ENCODE measurements around the gene LRRC3. TPM values are rescaled to one million over a fixed set of nuclear protein-coding genes. Genes with fewer than 3 reads are reported as not detected.

LRRC3 gene
- total and polyA plus RNA-seq, 2 of the 8 experiments (the other 6 are each of a cell fraction or from before 2014, with no cell fraction given): 3.1 to 5.4 TPM

DNA sequence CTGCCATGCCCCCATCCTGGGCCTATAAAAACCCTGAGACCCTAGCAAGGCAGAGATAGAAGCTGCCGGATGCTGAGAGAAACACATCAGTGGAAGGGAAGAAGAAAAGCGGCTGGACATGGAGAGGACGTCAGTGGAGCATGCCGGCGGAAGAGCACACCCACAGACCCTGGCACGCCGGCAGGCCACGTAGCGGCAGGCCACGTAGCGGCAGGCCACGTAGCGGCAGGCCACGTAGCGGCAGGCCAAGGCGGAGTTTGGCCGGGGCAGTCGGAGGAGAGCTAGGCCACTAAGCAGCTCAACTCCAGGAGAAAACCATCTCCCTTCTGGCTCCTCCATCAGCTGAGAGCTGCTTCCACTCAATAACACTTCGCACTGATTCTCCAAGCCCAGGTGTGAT, 35.1 kb downstream of the LRRC3 start:
- Histone ChIP-seq H3K4me1 (replicated peaks in 1 of 4; ENCODE audit: control insufficient read depth in 3 of 4, insufficient read depth in 4 of 4, low read length in 3 of 4) (peaks cover 0 to 3% (median 1%) of the 10 kb centered on the region in 4 experiments; a peak in 3 of 7 replicates), H4K91ac (replicated peaks; ENCODE audit: insufficient read length, low read length) (no peak overlapping the region), H3K56ac (replicated peaks; ENCODE audit: insufficient read length, low read depth, low read length) (no peak overlapping the region), H2BK12ac (ENCODE audit: low read depth, low read length) (no peak overlapping the region), H2AK5ac (ENCODE audit: low read depth, low read length) (no peak overlapping the region), H2BK120ac (replicated peaks; ENCODE audit: low read depth, low read length) (no peak overlapping the region), H3K4ac (replicated peaks; ENCODE audit: insufficient read length, low read depth, low read length) (no peak overlapping the region), H3K27ac (ENCODE audit: low read depth, low read length) (no peak overlapping the region), H3K27me3 (replicated peaks in 1 of 4; ENCODE audit: control insufficient read depth in 3 of 4, extremely low read depth in 1 of 4, insufficient read depth in 3 of 4, low read length in 3 of 4) (no peaks in the 10 kb centered on the region), H2BK20ac (ENCODE audit: low read length) (no peak overlapping the region), H3K4me2 (ENCODE audit: insufficient read depth in 1 of 2, low read depth in 2 of 2, low read length in 2 of 2) (no peak overlapping the region), H3K4me3 (ENCODE audit: extremely low read depth in 1 of 4, insufficient read depth in 2 of 4, low read depth in 3 of 4, low read length in 4 of 4) (no peak overlapping the region), H2BK15ac (ENCODE audit: low read length) (no peak overlapping the region), H3K79me2 (ENCODE audit: control insufficient read depth in 1 of 2, insufficient read depth in 2 of 2, low read length in 2 of 2) (peaks cover 3 to 36% of the 10 kb centered on the region in 2 experiments; a peak in 3 of 4 replicates), H2AFZ (ENCODE audit: low read length) (no peak overlapping the region), H3K23ac (ENCODE audit: insufficient read length) (no peak overlapping the region), H4K8ac (ENCODE audit: extremely low read depth, insufficient read depth, low read length) (no peak overlapping the region), H3K18ac (ENCODE audit: extremely low read depth, low read length) (no peak overlapping the region), H4K5ac (ENCODE audit: insufficient read length, low read depth, low read length) (no peak overlapping the region), H3K23me2 (ENCODE audit: low read depth, low read length) (peaks cover 2% of the 10 kb centered on the region; the same call in 1 of the 2 replicates), H4K20me1 (replicated peaks in 1 of 2; ENCODE audit: control insufficient read depth in 1 of 2, insufficient read depth in 2 of 2, low read length in 2 of 2) (no peaks in the 10 kb centered on the region), H3K79me1 (ENCODE audit: low read depth, low read length) (no peaks in the 10 kb centered on the region; the same call in 1 of the 2 replicates), H2BK5ac (ENCODE audit: low read depth, low read length) (no peak overlapping the region), H3K14ac (ENCODE audit: insufficient read length) (no peak overlapping the region), H3K9ac (replicated peaks in 1 of 4; ENCODE audit: extremely low read depth in 1 of 4, low read depth in 3 of 4, low read length in 3 of 4) (no peak overlapping the region), H3K36me3 (ENCODE audit: control insufficient read depth in 2 of 4, insufficient read depth in 4 of 4, low read length in 3 of 4) (peaks cover 0 to 26% (median 10%) of the 10 kb centered on the region in 4 experiments; a peak in 4 of 8 replicates), H3K9me3 (ENCODE audit: insufficient read depth in 2 of 2, low read depth in 1 of 2, low read length in 1 of 2) (peaks cover 9 to 11% of the 10 kb centered on the region in 2 experiments; a peak in 3 of 4 replicates)
- WGBS, 2 experiments (ENCODE audit: extremely low coverage in 1 of 2, insufficient coverage in 1 of 2, insufficient read length in 1 of 2, insufficient replicate concordance in 2 of 2, low coverage in 1 of 2, low lambda C conversion rate in 2 of 2, missing lambda C conversion rate in 1 of 2): 95% methylated on average over 16 of the region's 19 CpGs; no CpG with 5 or more reads in 1 of the 2 experiments
- DNase-seq (ENCODE audit: low read depth in 1 of 2, low spot score in 2 of 2): no peak
- TF ChIP-seq EGR1 (IDR thresholded peaks at IDR 0.05; ENCODE audit: borderline replicate concordance, low read depth, low read length) (peak; percentile 93), FOSL1 (IDR thresholded peaks at IDR 0.05; ENCODE audit: insufficient read depth, low read depth, low read length) (peak; percentile 85), YY1 (IDR thresholded peaks at IDR 0.05; ENCODE audit: low read depth, low read length) (no peak), PHF8 (conservative IDR thresholded peaks at IDR 0.05; ENCODE audit: low read depth, low read length) (no peak)
- no peak for FAIRE-seq
- POLR2A ChIA-PET (ENCODE audit: partially characterized antibody): interaction anchor here (0.9 kb wide), 1 partner anchor 290 kb away, joined by 3 read pairs; no protein-coding TSS in a partner anchor
- CTCF ChIA-PET (ENCODE audit: partially characterized antibody): interaction anchor here (0.6 to 2.5 kb wide), 29 partner anchors 8 to 738 kb away, joined by 3 to 9 read pairs (median 3); partner anchors contain the start of gene TSPEAR

Measured in H1 (cell line).